GM10266 (cell line): Measurements from ENCODE around the gene GAREM1.

ENCODE experiments used
- DNase-seq: peaks from one replicate; pipeline ENCODE4 v3.0.0; 2012; ENCODE audit errors: extremely low spot score
- CTCF ChIP-seq: IDR thresholded peaks from 2 replicates; pipeline ENCODE4 v1.5.1; 2012; ENCODE audit warnings: mild to moderate bottlenecking, low read depth; ENCODE audit not compliant: control insufficient read depth, insufficient read depth; ENCODE audit errors: missing control alignments

GAREM1 gene

GRCh38 chr18:32318581-32318980, 152.1 kb downstream of the GAREM1 start:
- TF ChIP-seq CTCF, result no peak
- no peak for DNase-seq

GRCh38 chr18:32317651-32318050, 153.0 kb downstream of the GAREM1 start:
- no peak for DNase-seq
- no peak for TF ChIP-seq CTCF

GRCh38 chr18:32315881-32316280, 154.8 kb downstream of the GAREM1 start:
- no peak for DNase-seq
- no peak for TF ChIP-seq CTCF

GRCh38 chr18:32310774-32311173, 159.9 kb downstream of the GAREM1 start:
- no peak for DNase-seq

GRCh38 chr18:32310101-32310500, 160.6 kb downstream of the GAREM1 start:
- TF ChIP-seq CTCF, result no peak
- no peak for DNase-seq

More at GRCh38 chr18:32310774-32311173, 159.9 kb downstream of the GAREM1 start:
- TF ChIP-seq CTCF, result no peak

- TF ChIP-seq CTCF, result no peak
- no peak for DNase-seq
These were observed 162.1 kb downstream of the GAREM1 start for GRCh38 chr18:32308493-32309120.

- no peak for TF ChIP-seq CTCF
These were observed 167.3 kb downstream of the GAREM1 start for GRCh38 chr18:32303400-32303799.

More at GRCh38 chr18:32303400-32303799, 167.3 kb downstream of the GAREM1 start:
- no peak for DNase-seq
